T-cell (primary cell): Measurements from ENCODE around the gene HERC2. TPM values are rescaled to one million over a fixed set of nuclear protein-coding genes. Genes with fewer than 3 reads are reported as not detected.
"Not testable (repeated sequence)": the region's sequence is repeated elsewhere in the genome, so short reads cannot be mapped to it uniquely, and the experiment has no call there.

Experiments used
- ATAC-seq, 4 experiments: fragments of 200-7000 bp in 3 of 4; fragments of 150-1000 bp in 1 of 4; cut with Tn5 transposase; replicated peaks in 1 of 4; 1 replicate in 3 of 4; 2 replicates in 1 of 4; pipeline ENCODE4 v1.10.0; 2021; ENCODE audit warnings: moderate library complexity in 3 of 4, mild to moderate bottlenecking in 2 of 4, moderate number of reproducible peaks in 1 of 4
- CTCF ChIA-PET, 2 donors: fragments of 300-600 bp; sonication (Branson Sonifier 250); formaldehyde crosslinking; loops; one replicate each; lab custom pipeline; 2022; ENCODE audit warnings: antibody characterized with exemption in 2 of 2; lab: Charles Lee
- POLR2A ChIA-PET, 2 donors: fragments of 300-600 bp; sonication (Branson Sonifier 250); formaldehyde crosslinking; loops; one replicate each; lab custom pipeline; 2022; ENCODE audit warnings: antibody characterized with exemption in 2 of 2; lab: Charles Lee
- DNase-seq, 35 experiments: peaks; one replicate each; pipeline versions ENCODE4 v3.0.0 to v3.0.0-alpha.2; 2013 to 2023
- H3K27ac ChIP-seq: one replicate; pipeline ENCODE4 v1.5.1; 2013; ENCODE audit warnings: low read length
- H3K27me3 ChIP-seq, 2 experiments: replicated peaks in 1 of 2; 1 replicate in 1 of 2; 2 replicates in 1 of 2; pipeline versions ENCODE4 v1.6.1 to v1.7.0; 2013; ENCODE audit warnings: low read length in 1 of 2, mixed read lengths in 1 of 2; ENCODE audit not compliant: control insufficient read depth in 2 of 2, insufficient read depth in 2 of 2; ENCODE audit errors: extremely low read depth in 1 of 2
- H3K36me3 ChIP-seq, 2 donors: 1 replicate in 1 of 2; 2 replicates in 1 of 2; pipeline versions ENCODE4 v1.6.1 to v1.7.0; 2013; ENCODE audit warnings: low read length in 1 of 2; ENCODE audit not compliant: control insufficient read depth in 2 of 2, insufficient read depth in 1 of 2; ENCODE audit errors: extremely low read depth in 1 of 2
- H3K4me1 ChIP-seq, 2 experiments: 1 replicate in 1 of 2; 2 replicates in 1 of 2; pipeline versions ENCODE4 v1.6.1 to v1.7.0; 2013; ENCODE audit warnings: low read length in 2 of 2, mixed read lengths in 1 of 2; ENCODE audit not compliant: insufficient read depth in 2 of 2, control insufficient read depth in 1 of 2; ENCODE audit errors: extremely low read depth in 1 of 2
- H3K4me3 ChIP-seq, 2 donors: 1 replicate in 1 of 2; 2 replicates in 1 of 2; pipeline versions ENCODE4 v1.5.1 to v1.7.0; 2013; ENCODE audit warnings: mild to moderate bottlenecking in 2 of 2, low read length in 1 of 2, moderate library complexity in 1 of 2; ENCODE audit not compliant: control insufficient read depth in 1 of 2; ENCODE audit errors: extremely low read depth in 1 of 2
- H3K9me3 ChIP-seq: 2 replicates; pipeline ENCODE4 v1.7.0; 2013
- H3K27ac Mint-ChIP-seq, 2 donors: one replicate each; pipeline ENCODE4 v1.8.0; 2020 to 2021; ENCODE audit warnings: mild to moderate bottlenecking in 2 of 2, mixed read lengths in 2 of 2
- H3K27me3 Mint-ChIP-seq, 2 donors: one replicate each; pipeline ENCODE4 v1.8.0; 2021 to 2022; ENCODE audit warnings: mixed read lengths in 2 of 2
- H3K36me3 Mint-ChIP-seq: one replicate; pipeline ENCODE4 v1.8.0; 2021; ENCODE audit warnings: mixed read lengths
- H3K4me1 Mint-ChIP-seq, 3 donors: one replicate each; pipeline ENCODE4 v1.8.0; 2020 to 2022; ENCODE audit warnings: mixed read lengths in 3 of 3, mild to moderate bottlenecking in 1 of 3
- H3K4me3 Mint-ChIP-seq, 3 donors: one replicate each; pipeline ENCODE4 v1.8.0; 2020 to 2022; ENCODE audit warnings: mild to moderate bottlenecking in 3 of 3, mixed read lengths in 3 of 3, moderate library complexity in 3 of 3
- H3K9me3 Mint-ChIP-seq, 3 donors: one replicate each; pipeline ENCODE4 v1.8.0; 2020 to 2022; ENCODE audit warnings: mixed read lengths in 3 of 3
- WGBS: methylation state at CpG from one replicate; pipeline ENCODE4 v1.1.5; 2013; ENCODE audit warnings: missing lambda C conversion rate; ENCODE audit not compliant: insufficient coverage; 5-methylcytosine and 5-hydroxymethylcytosine counted together
- total RNA-seq, 35 experiments: library from RNA in 6 of 35; stranded (reverse) in 6 of 35; fragments of 120-200 nt in 1 of 35; gene quantifications; one replicate each; pipeline versions ENCODE4 v1.2.1 to v1.2.4 and lab custom pipeline; 2013 to 2026

HERC2 gene
- total RNA-seq, 5 donors from 2014 or later (not counting 1 experiment from before 2014, with no cell fraction given), result 46.4 to 65.5 (median 55.4) TPM

DNA sequence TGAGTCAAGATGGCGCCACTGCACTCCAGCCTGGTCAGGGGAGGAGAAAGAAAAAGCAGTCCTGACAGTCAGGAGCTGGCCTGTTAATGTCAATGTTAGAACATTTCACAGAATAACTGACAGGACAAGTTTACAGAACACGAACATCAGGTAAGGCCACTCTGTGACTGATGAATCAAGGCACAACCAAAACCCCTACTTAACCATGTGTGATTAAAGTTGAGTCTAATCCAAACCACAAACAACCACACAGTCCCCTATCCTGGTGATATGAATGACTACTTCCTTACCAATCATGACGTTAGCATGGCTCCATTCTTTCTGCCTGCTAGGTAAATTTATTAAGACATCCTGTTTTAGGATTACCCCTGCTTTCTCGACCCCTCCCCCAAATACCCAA is 124.3 kb downstream of the HERC2 start:
- H3K27ac ChIP-seq, H3K4me3 Mint-ChIP-seq, H3K27ac Mint-ChIP-seq, CTCF ChIA-PET, H3K36me3 ChIP-seq, H3K9me3 ChIP-seq, H3K27me3 ChIP-seq, ATAC-seq, H3K4me3 ChIP-seq, H3K4me1 ChIP-seq, DNase-seq, POLR2A ChIA-PET, H3K4me1 Mint-ChIP-seq, H3K9me3 Mint-ChIP-seq, H3K27me3 Mint-ChIP-seq: not testable (repeated sequence)
- no CpG with 5 or more reads among the region's 4 CpGs for WGBS
- peaks cover 57% of the 10 kb centered on the region for H3K36me3 Mint-ChIP-seq

DNA sequence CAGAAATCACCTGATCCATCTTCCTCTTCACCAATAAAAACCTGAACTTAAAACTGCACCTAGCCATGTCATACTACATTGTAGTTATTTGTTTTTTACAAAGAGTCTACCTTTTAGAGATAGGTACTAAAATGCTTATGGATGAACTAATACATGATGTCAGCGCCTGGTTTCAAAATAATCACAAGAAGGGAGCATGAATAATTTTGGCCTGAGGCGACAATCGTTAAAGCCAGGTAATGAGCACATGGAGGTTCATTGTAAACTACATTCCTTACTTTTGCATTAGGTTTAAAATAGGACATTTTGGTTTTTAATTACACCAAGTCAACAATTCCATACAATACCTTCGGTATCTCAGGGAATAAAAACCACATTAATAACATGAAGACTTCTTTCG is 125.4 kb downstream of the HERC2 start:
- H3K9me3 ChIP-seq, H3K27me3 Mint-ChIP-seq, H3K27me3 ChIP-seq, POLR2A ChIA-PET, H3K9me3 Mint-ChIP-seq, H3K27ac ChIP-seq, H3K4me3 Mint-ChIP-seq, H3K4me3 ChIP-seq, ATAC-seq, H3K27ac Mint-ChIP-seq, H3K4me1 Mint-ChIP-seq, CTCF ChIA-PET, H3K4me1 ChIP-seq, DNase-seq: not testable (repeated sequence)
- H3K36me3 ChIP-seq, result peaks cover 7 to 14% of the 10 kb centered on the region in 2 donors
- WGBS, result no CpG with 5 or more reads among the region's 5 CpGs
- H3K36me3 Mint-ChIP-seq, result peaks cover 59% of the 10 kb centered on the region

DNA sequence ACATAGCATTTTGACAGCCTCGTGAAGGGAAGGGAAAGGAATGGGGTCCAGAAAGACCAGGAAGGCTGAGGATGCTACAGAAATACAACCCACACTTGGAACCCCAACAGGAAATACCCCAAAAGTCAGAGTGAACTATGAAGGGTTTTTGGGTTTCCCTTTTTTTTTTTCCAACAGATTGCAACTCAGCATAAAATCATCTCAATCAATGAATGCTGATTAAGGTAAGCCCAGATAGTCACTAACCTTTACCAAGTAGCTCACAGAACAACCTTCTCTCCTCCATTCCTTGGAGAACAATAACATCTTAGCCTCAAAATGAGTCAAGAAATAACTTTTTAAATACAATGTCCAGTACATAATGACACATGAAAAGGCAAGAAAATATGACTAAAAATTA is 129.2 kb downstream of the HERC2 start:
- Mint-ChIP-seq H3K36me3 (peaks cover 61% of the 10 kb centered on the region), H3K4me1 (peaks cover 0 to 2% (median 0%) of the 10 kb centered on the region in 3 donors), H3K27ac (no peak overlapping the region), H3K27me3 (no peaks in the 10 kb centered on the region), H3K4me3 (no peak overlapping the region), H3K9me3 (no peaks in the 10 kb centered on the region)
- Histone ChIP-seq H3K36me3 (peaks cover 10 to 25% of the 10 kb centered on the region in 2 donors), H3K27me3 (no peaks in the 10 kb centered on the region), H3K4me3 (no peak overlapping the region), H3K9me3 (no peaks in the 10 kb centered on the region), H3K4me1 (no peaks in the 10 kb centered on the region), H3K27ac (no peak overlapping the region)
- no CpG with 5 or more reads among the region's 1 CpG for WGBS
- POLR2A ChIA-PET, result no interaction called here
- no peak for DNase-seq
- CTCF ChIA-PET, result no interaction called here
- ATAC-seq, result no peak

DNA sequence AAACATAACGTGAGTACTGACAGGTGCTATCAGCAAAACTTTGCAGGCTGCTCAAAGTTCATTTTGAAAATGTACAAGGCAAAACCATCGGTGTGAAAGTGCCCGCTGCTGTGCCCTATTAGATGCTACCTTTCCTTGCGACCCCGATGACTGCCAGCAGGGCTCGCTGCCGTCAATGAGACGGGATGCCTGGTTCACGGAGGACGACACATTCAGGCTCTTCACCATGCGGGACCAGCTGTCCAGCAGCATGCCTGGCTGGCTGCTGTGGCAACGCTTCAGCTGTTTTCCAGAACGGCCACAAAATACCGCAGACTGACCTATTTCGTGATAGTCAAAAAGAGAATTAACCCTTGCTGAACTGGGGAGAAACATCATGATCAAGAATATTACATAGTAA is 130.1 kb downstream of the HERC2 start:
- peaks cover 68% of the 10 kb centered on the region for H3K36me3 Mint-ChIP-seq
- Histone ChIP-seq H3K27me3 (no peaks in the 10 kb centered on the region), H3K4me1 (no peaks in the 10 kb centered on the region), H3K27ac (no peak overlapping the region), H3K4me3 (no peak overlapping the region), H3K9me3 (no peaks in the 10 kb centered on the region), H3K36me3 (peaks cover 10 to 28% of the 10 kb centered on the region in 2 donors)
- no peak overlapping the region for H3K27ac Mint-ChIP-seq
- WGBS, result 96% methylated on average over 12 of the region's 15 CpGs
- H3K4me3 Mint-ChIP-seq, result no peak overlapping the region
- no peaks in the 10 kb centered on the region for H3K9me3 Mint-ChIP-seq
- ChIA-PET POLR2A (no interaction called here), CTCF (no interaction called here)
- DNase-seq, result no peak
- ATAC-seq, result no peak
- H3K4me1 Mint-ChIP-seq, result peaks cover 0 to 2% (median 0%) of the 10 kb centered on the region in 3 donors
- no peaks in the 10 kb centered on the region for H3K27me3 Mint-ChIP-seq

DNA sequence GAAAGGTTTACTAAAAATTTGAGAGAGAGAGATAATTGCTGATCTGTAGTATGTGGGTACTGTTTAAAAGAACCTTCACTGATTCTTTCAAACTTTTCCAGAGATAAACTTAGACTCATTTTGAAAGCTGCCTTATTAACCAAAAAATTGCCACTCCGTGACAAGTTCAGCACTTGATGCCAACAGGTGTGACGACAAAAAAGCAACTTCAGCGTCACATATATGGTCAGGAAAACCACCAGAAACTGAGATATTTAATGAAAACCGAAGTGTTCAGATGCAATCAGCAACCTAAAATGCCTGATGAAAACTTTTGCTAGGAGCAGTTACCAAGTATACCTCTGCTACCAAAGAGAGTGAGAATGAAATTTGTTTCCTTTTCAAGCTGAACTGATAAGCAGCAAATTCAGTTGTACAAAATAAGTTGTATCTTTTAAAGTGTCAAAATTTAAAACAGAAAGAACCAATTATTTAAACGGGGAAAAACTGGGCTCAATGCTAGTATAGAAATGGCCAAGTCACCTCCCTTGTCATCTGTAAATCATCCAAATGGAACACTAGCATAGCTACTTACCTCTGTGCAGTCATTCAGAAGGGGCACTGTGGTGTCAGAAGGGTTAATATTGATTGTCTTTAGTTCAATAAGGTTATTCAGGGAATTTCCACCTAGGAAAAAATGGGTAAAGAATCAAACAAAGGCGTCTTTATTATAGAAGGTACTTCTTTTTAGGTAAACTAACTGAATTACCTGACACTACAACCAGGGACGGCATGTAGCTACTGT is 131.4 kb downstream of the HERC2 start:
- H3K4me1 ChIP-seq, result no peaks in the 10 kb centered on the region
- no peak for ATAC-seq
- Mint-ChIP-seq H3K9me3 (no peaks in the 10 kb centered on the region), H3K27me3 (no peaks in the 10 kb centered on the region), H3K4me3 (no peak overlapping the region), H3K27ac (no peak overlapping the region), H3K36me3 (peaks cover 62% of the 10 kb centered on the region), H3K4me1 (peaks cover 0 to 2% (median 0%) of the 10 kb centered on the region in 3 donors)
- WGBS, result 75% methylated on average over 3 of the region's 7 CpGs
- no peak for DNase-seq
- CTCF ChIA-PET, result no interaction called here
- peaks cover 10 to 36% of the 10 kb centered on the region in 2 donors for H3K36me3 ChIP-seq
- POLR2A ChIA-PET, result no interaction called here
- H3K27me3 ChIP-seq, result no peaks in the 10 kb centered on the region
- no peak overlapping the region for H3K27ac ChIP-seq
- no peak overlapping the region for H3K4me3 ChIP-seq
- no peaks in the 10 kb centered on the region for H3K9me3 ChIP-seq

DNA sequence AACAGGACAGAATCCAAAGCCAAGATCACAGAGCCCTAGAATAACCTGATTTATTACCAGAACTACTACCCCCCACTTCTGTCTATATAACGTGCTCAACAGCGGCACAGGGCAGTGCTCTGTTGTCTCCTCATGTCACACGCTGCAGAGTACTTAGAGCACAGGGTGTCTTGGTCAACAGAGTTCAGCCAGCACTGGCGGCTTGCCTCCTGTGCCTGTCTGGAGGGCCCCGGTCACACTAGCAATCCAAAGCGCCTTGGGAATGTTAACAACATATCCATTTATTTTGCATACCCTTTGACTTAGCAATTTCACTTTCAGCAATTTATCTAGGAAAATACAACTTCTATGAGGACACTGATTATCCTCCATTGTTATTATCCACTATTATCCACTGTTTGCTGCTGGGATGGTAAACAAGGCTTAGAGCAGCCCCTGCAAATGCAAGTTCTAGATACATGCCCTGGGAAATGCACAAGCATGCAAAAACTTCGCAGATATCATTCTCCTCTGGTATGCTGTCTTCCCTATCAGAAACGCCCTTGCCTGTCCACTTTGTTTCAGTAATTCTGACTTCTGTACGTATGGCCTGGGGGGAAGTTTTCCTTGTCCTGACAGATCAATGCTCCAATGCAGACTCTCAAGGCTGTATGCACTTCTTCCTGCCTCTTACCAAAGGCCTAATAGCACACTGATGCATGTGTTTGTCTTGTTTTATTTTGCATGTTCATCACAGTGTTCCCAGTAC is 136.7 kb downstream of the HERC2 start:
- DNase-seq (no peak), ATAC-seq (no peak)
- CTCF ChIA-PET, result no interaction called here
- no peaks in the 10 kb centered on the region for H3K4me1 Mint-ChIP-seq
- no peaks in the 10 kb centered on the region for H3K27me3 Mint-ChIP-seq
- Histone ChIP-seq H3K4me3 (no peak overlapping the region), H3K36me3 (peaks cover 0 to 29% of the 10 kb centered on the region in 2 donors), H3K27ac (no peak overlapping the region), H3K9me3 (no peaks in the 10 kb centered on the region), H3K4me1 (no peaks in the 10 kb centered on the region), H3K27me3 (no peaks in the 10 kb centered on the region)
- 92% methylated on average over 5 of the region's 9 CpGs for WGBS
- no peaks in the 10 kb centered on the region for H3K9me3 Mint-ChIP-seq
- POLR2A ChIA-PET, result no interaction called here
- H3K27ac Mint-ChIP-seq, result no peak overlapping the region
- no peak overlapping the region for H3K4me3 Mint-ChIP-seq
- peaks cover 54% of the 10 kb centered on the region for H3K36me3 Mint-ChIP-seq
